Activated T-cell treated with anti-CD3 and anti-CD28 coated beads, Interleukin-2, amount 50 U/mL, for 24 hours (primary cell): ENCODE results near the gene ZNF780B.
A peak's percentile ranks its signal among the peaks of the same experiment; 100 is the strongest.

ENCODE experiments used
- DNase-seq: peaks from one replicate; pipeline ENCODE4 v3.0.0-alpha.2; 2020
- H3K27ac Mint-ChIP-seq: 2 replicates; pipeline ENCODE4 v1.8.0; 2020; ENCODE audit warnings: mild to moderate bottlenecking, mixed read lengths
- H3K27me3 Mint-ChIP-seq: 2 replicates; pipeline ENCODE4 v1.8.0; 2020; ENCODE audit warnings: mixed read lengths
- H3K36me3 Mint-ChIP-seq: 2 replicates; pipeline ENCODE4 v1.8.0; 2020; ENCODE audit warnings: low read depth, mixed read lengths
- H3K4me1 Mint-ChIP-seq: 2 replicates; pipeline ENCODE4 v1.8.0; 2020; ENCODE audit warnings: low read depth, mixed read lengths
- H3K4me3 Mint-ChIP-seq: 2 replicates; pipeline ENCODE4 v1.8.0; 2020; ENCODE audit warnings: mild to moderate bottlenecking, moderate library complexity, mixed read lengths
- H3K9me3 Mint-ChIP-seq: 2 replicates; pipeline ENCODE4 v1.8.0; 2020; ENCODE audit warnings: mixed read lengths

ZNF780B gene

GRCh38 chr19:40009674-40010073 is 46.4 kb downstream of the ZNF780B start:
- H3K27ac Mint-ChIP-seq, result no peak overlapping the region
- peaks cover 5% of the 10 kb centered on the region for H3K4me1 Mint-ChIP-seq
- no peak overlapping the region for H3K4me3 Mint-ChIP-seq
- no peaks in the 10 kb centered on the region for H3K27me3 Mint-ChIP-seq
- peaks cover 92% of the 10 kb centered on the region for H3K36me3 Mint-ChIP-seq
- peaks cover 38% of the 10 kb centered on the region for H3K9me3 Mint-ChIP-seq
- no peak for DNase-seq

GRCh38 chr19:40006273-40006691 is 49.7 kb downstream of the ZNF780B start:
- Mint-ChIP-seq H3K4me1 (peaks cover 5% of the 10 kb centered on the region), H3K9me3 (peaks cover 13% of the 10 kb centered on the region), H3K27me3 (no peaks in the 10 kb centered on the region), H3K27ac (no peak overlapping the region), H3K4me3 (no peak overlapping the region), H3K36me3 (peaks cover 58% of the 10 kb centered on the region)
- DNase-seq, result no peak

- Mint-ChIP-seq H3K27me3 (no peaks in the 10 kb centered on the region), H3K36me3 (peaks cover 53% of the 10 kb centered on the region), H3K4me1 (peaks cover 5% of the 10 kb centered on the region), H3K27ac (no peak overlapping the region), H3K9me3 (peaks cover 13% of the 10 kb centered on the region), H3K4me3 (no peak overlapping the region)
- no peak for DNase-seq
Measured at GRCh38 chr19:40005691-40006272, 50.2 kb downstream of the ZNF780B start.

- Mint-ChIP-seq H3K36me3 (peaks cover 51% of the 10 kb centered on the region), H3K9me3 (peaks cover 12% of the 10 kb centered on the region), H3K27ac (peak overlapping the region; percentile 98), H3K27me3 (no peaks in the 10 kb centered on the region), H3K4me1 (peaks cover 38% of the 10 kb centered on the region), H3K4me3 (peak overlapping the region; percentile 96)
- no peak for DNase-seq
Measured at GRCh38 chr19:39998501-39998900, 57.5 kb downstream of the ZNF780B start.

- H3K36me3 Mint-ChIP-seq, result peaks cover 59% of the 10 kb centered on the region
- peaks cover 20% of the 10 kb centered on the region for H3K9me3 Mint-ChIP-seq
- peak overlapping the region; percentile 98 for H3K27ac Mint-ChIP-seq
- DNase-seq, result no peak
- peaks cover 45% of the 10 kb centered on the region for H3K4me1 Mint-ChIP-seq
- H3K4me3 Mint-ChIP-seq, result peak overlapping the region; percentile 96
- no peaks in the 10 kb centered on the region for H3K27me3 Mint-ChIP-seq
Measured at GRCh38 chr19:39997638-39998216, 58.3 kb downstream of the ZNF780B start.

- Mint-ChIP-seq H3K4me1 (peaks cover 52% of the 10 kb centered on the region), H3K9me3 (peaks cover 20% of the 10 kb centered on the region), H3K27me3 (no peaks in the 10 kb centered on the region), H3K4me3 (peak within 1 kb of the TSS; percentile 96), H3K27ac (peak within 1 kb of the TSS; percentile 98), H3K36me3 (peaks cover 62% of the 10 kb centered on the region)
- DNase-seq, result peak; percentile 92
Measured at GRCh38 chr19:39996811-39997637, 59.0 kb downstream of the ZNF780B start, which contains the start of gene ZNF546. ZNF546 (plus strand) TSS chr19:39997060; CDS start chr19:39998327, 1,267 bp downstream.

GRCh38 chr19:39996218-39996810 is 59.7 kb downstream of the ZNF780B start:
- peaks cover 63% of the 10 kb centered on the region for H3K36me3 Mint-ChIP-seq
- H3K27ac Mint-ChIP-seq, result peak overlapping the region; percentile 98
- peaks cover 57% of the 10 kb centered on the region for H3K4me1 Mint-ChIP-seq
- DNase-seq, result no peak
- H3K27me3 Mint-ChIP-seq, result no peaks in the 10 kb centered on the region
- peak overlapping the region; percentile 96 for H3K4me3 Mint-ChIP-seq
- H3K9me3 Mint-ChIP-seq, result peaks cover 20% of the 10 kb centered on the region

- H3K36me3 Mint-ChIP-seq, result peaks cover 65% of the 10 kb centered on the region
- no peak for DNase-seq
- H3K27ac Mint-ChIP-seq, result peak overlapping the region; percentile 47
- peak overlapping the region; percentile 96 for H3K4me3 Mint-ChIP-seq
- H3K27me3 Mint-ChIP-seq, result no peaks in the 10 kb centered on the region
- peaks cover 20% of the 10 kb centered on the region for H3K9me3 Mint-ChIP-seq
- peaks cover 62% of the 10 kb centered on the region for H3K4me1 Mint-ChIP-seq
Measured at GRCh38 chr19:39995794-39996193, 60.2 kb downstream of the ZNF780B start.

- Mint-ChIP-seq H3K27me3 (no peaks in the 10 kb centered on the region), H3K4me1 (peaks cover 71% of the 10 kb centered on the region), H3K9me3 (peaks cover 20% of the 10 kb centered on the region), H3K27ac (no peak overlapping the region), H3K4me3 (peak overlapping the region; percentile 96), H3K36me3 (peaks cover 64% of the 10 kb centered on the region)
- DNase-seq, result no peak
Measured at GRCh38 chr19:39994361-39994760, 61.7 kb downstream of the ZNF780B start.

GRCh38 chr19:39993605-39994004 is 62.4 kb downstream of the ZNF780B start:
- H3K27me3 Mint-ChIP-seq, result no peaks in the 10 kb centered on the region
- peaks cover 64% of the 10 kb centered on the region for H3K36me3 Mint-ChIP-seq
- no peak overlapping the region for H3K27ac Mint-ChIP-seq
- DNase-seq, result no peak
- peaks cover 74% of the 10 kb centered on the region for H3K4me1 Mint-ChIP-seq
- no peak overlapping the region for H3K4me3 Mint-ChIP-seq
- peaks cover 20% of the 10 kb centered on the region for H3K9me3 Mint-ChIP-seq

- H3K4me3 Mint-ChIP-seq, result no peak overlapping the region
- H3K4me1 Mint-ChIP-seq, result peaks cover 36% of the 10 kb centered on the region
- H3K27ac Mint-ChIP-seq, result no peak overlapping the region
- no peak for DNase-seq
- peaks cover 69% of the 10 kb centered on the region for H3K36me3 Mint-ChIP-seq
- no peaks in the 10 kb centered on the region for H3K27me3 Mint-ChIP-seq
- peaks cover 31% of the 10 kb centered on the region for H3K9me3 Mint-ChIP-seq
Measured at GRCh38 chr19:39987596-39987995, 68.4 kb downstream of the ZNF780B start.

- Mint-ChIP-seq H3K36me3 (peaks cover 73% of the 10 kb centered on the region), H3K4me1 (peaks cover 32% of the 10 kb centered on the region), H3K4me3 (no peak overlapping the region), H3K27me3 (no peaks in the 10 kb centered on the region), H3K9me3 (peaks cover 34% of the 10 kb centered on the region), H3K27ac (no peak overlapping the region)
- DNase-seq, result no peak
Measured at GRCh38 chr19:39987167-39987566, 68.9 kb downstream of the ZNF780B start.

- peaks cover 29% of the 10 kb centered on the region for H3K4me1 Mint-ChIP-seq
- DNase-seq, result no peak
- no peaks in the 10 kb centered on the region for H3K27me3 Mint-ChIP-seq
- H3K36me3 Mint-ChIP-seq, result peaks cover 74% of the 10 kb centered on the region
- H3K4me3 Mint-ChIP-seq, result no peak overlapping the region
- no peak overlapping the region for H3K27ac Mint-ChIP-seq
- peaks cover 34% of the 10 kb centered on the region for H3K9me3 Mint-ChIP-seq
Measured at GRCh38 chr19:39986643-39987042, 69.4 kb downstream of the ZNF780B start.

- DNase-seq, result no peak
- Mint-ChIP-seq H3K4me3 (no peak overlapping the region), H3K9me3 (peaks cover 34% of the 10 kb centered on the region), H3K4me1 (peaks cover 15% of the 10 kb centered on the region), H3K36me3 (peaks cover 93% of the 10 kb centered on the region), H3K27me3 (no peaks in the 10 kb centered on the region), H3K27ac (no peak overlapping the region)
Measured at GRCh38 chr19:39983695-39984300, 72.2 kb downstream of the ZNF780B start.
